ENCODE measurements around the gene ANAPC1.
"Not testable (repeated sequence)": the region's sequence is repeated elsewhere in the genome, so short reads cannot be mapped to it uniquely, and the experiment has no call there.

ANAPC1 gene

GRCh38 chr2:111750641-111751040 is 133.4 kb downstream of the ANAPC1 start:
- CTCF ChIA-PET; POLR2A ChIA-PET; H3K36me3 ChIP-seq (ENCODE audit: control insufficient read depth in 2 of 2, insufficient read depth in 1 of 2, low read length in 2 of 2); H3K27ac ChIP-seq (ENCODE audit: extremely low read depth, low read depth, low read length); H3K4me3 ChIP-seq (ENCODE audit: low read depth, low read length); H3K4me1 ChIP-seq (ENCODE audit: control insufficient read depth, insufficient read depth, low read length); H3K9me3 ChIP-seq (ENCODE audit: control insufficient read depth, insufficient read depth, low read depth, low read length): not testable (repeated sequence)

DNA sequence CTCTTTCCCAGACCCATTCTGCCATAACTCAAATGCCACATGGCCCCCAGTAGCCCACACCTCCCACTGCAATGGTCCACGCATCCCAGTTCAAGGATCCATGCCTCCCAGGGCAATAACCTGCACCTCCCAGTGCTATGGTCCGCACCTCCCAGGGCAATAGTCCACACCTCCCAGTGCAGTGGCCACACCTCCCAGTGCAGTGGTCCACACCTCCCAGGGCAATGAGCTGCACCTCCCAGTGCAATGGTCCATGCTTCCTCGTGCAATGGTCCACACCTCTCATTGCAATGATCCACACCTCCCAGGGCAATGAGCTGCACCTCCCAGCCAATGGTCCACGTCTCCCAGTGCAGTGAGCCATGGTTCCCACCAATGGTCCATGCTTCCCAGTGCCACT is 135.6 kb downstream of the ANAPC1 start:
- H3K27ac ChIP-seq (ENCODE audit: extremely low read depth, low read depth, low read length); POLR2A ChIA-PET; H3K36me3 ChIP-seq (ENCODE audit: control insufficient read depth in 2 of 2, insufficient read depth in 1 of 2, low read length in 2 of 2); H3K9me3 ChIP-seq (ENCODE audit: control insufficient read depth, insufficient read depth, low read depth, low read length); H3K4me1 ChIP-seq (ENCODE audit: control insufficient read depth, insufficient read depth, low read length); H3K4me3 ChIP-seq (ENCODE audit: low read depth, low read length); CTCF ChIA-PET: not testable (repeated sequence)

- POLR2A ChIA-PET; H3K4me3 ChIP-seq (ENCODE audit: low read depth, low read length); H3K4me1 ChIP-seq (ENCODE audit: control insufficient read depth, insufficient read depth, low read length); H3K27ac ChIP-seq (ENCODE audit: extremely low read depth, low read depth, low read length); H3K9me3 ChIP-seq (ENCODE audit: control insufficient read depth, insufficient read depth, low read depth, low read length); CTCF ChIA-PET; H3K36me3 ChIP-seq (ENCODE audit: control insufficient read depth in 2 of 2, insufficient read depth in 1 of 2, low read length in 2 of 2): not testable (repeated sequence)
- TF ChIP-seq ZNF654 (tag by site-specific recombination; IDR thresholded peaks at IDR 0.05; ENCODE audit: low read depth) = peak; percentile 39
These were observed 136.4 kb downstream of the ANAPC1 start for GRCh38 chr2:111747410-111748115.

GRCh38 chr2:111744751-111745150 is 139.2 kb downstream of the ANAPC1 start:
- CTCF ChIA-PET; H3K36me3 ChIP-seq (ENCODE audit: control insufficient read depth in 2 of 2, insufficient read depth in 1 of 2, low read length in 2 of 2); POLR2A ChIA-PET; H3K4me3 ChIP-seq (ENCODE audit: low read depth, low read length); H3K9me3 ChIP-seq (ENCODE audit: control insufficient read depth, insufficient read depth, low read depth, low read length); H3K27ac ChIP-seq (ENCODE audit: extremely low read depth, low read depth, low read length); H3K4me1 ChIP-seq (ENCODE audit: control insufficient read depth, insufficient read depth, low read length): not testable (repeated sequence)

DNA sequence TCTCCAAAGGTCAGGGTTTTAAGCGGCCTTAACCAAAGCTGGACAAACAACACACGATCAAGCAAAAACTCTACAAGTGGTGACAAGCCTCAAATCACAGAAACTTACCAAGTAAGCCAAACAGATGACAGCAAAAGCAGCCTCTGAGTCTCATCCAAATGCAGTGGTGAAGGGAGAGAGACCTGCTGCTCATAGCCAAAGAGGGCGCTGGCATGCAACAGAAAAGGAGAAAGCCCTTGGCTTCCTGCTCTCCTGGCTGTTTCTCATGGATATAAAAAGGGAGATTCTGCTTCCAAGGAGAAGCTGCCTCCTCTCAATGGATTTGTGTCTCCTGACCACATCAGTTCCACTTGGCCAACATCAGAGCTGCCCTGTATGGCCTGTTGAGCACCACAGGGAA is 142.5 kb downstream of the ANAPC1 start:
- POLR2A ChIA-PET, CTCF ChIA-PET: not testable (repeated sequence)

GRCh38 chr2:111735838-111736721 is 147.9 kb downstream of the ANAPC1 start:
- CTCF ChIA-PET = interaction anchor here (1.1 kb wide), 1 partner anchor 35 kb away, joined by 3 read pairs; no protein-coding TSS in a partner anchor

More for the DNA sequence above, 142.5 kb downstream of the ANAPC1 start:
- not testable (repeated sequence) for H3K36me3 ChIP-seq (ENCODE audit: control insufficient read depth in 2 of 2, insufficient read depth in 1 of 2, low read length in 2 of 2); H3K27ac ChIP-seq (ENCODE audit: extremely low read depth, low read depth, low read length); H3K4me1 ChIP-seq (ENCODE audit: control insufficient read depth, insufficient read depth, low read length); H3K9me3 ChIP-seq (ENCODE audit: control insufficient read depth, insufficient read depth, low read depth, low read length); H3K4me3 ChIP-seq (ENCODE audit: low read depth, low read length)

DNA sequence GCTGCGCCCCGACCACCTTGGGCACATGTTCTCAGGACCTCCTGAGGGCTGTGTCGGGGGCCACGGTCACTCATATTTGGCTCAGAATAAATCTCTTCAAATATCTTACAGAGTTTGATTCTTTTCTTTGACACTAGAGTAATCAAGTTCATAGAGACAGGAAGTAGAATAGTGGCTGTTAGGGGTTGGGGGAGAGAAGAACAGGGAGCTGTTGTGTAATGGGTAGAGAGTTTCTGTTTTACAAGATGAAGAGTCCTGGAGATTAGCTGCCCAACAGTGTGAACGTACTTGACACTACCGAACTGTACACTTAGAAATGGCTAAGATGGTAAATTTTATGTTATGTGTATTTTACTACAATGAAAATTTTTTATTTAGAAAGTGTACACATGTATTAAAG is 148.6 kb downstream of the ANAPC1 start:
- H3K36me3 ChIP-seq (ENCODE audit: control insufficient read depth in 2 of 2, insufficient read depth in 1 of 2, low read length in 2 of 2); H3K9me3 ChIP-seq (ENCODE audit: control insufficient read depth, insufficient read depth, low read depth, low read length); H3K4me3 ChIP-seq (ENCODE audit: low read depth, low read length); POLR2A ChIA-PET; H3K4me1 ChIP-seq (ENCODE audit: control insufficient read depth, insufficient read depth, low read length): not testable (repeated sequence)
- CTCF ChIA-PET = interaction anchor here (1.1 kb wide), 1 partner anchor 35 kb away, joined by 3 read pairs; no protein-coding TSS in a partner anchor
- H3K27ac ChIP-seq (ENCODE audit: extremely low read depth, low read depth, low read length) = peak overlapping the region; percentile 46; the same call in 1 of the 2 replicates

More at GRCh38 chr2:111735838-111736721, 147.9 kb downstream of the ANAPC1 start:
- H3K9me3 ChIP-seq (ENCODE audit: control insufficient read depth, insufficient read depth, low read depth, low read length); H3K36me3 ChIP-seq (ENCODE audit: control insufficient read depth in 2 of 2, insufficient read depth in 1 of 2, low read length in 2 of 2); POLR2A ChIA-PET; H3K4me1 ChIP-seq (ENCODE audit: control insufficient read depth, insufficient read depth, low read length); H3K4me3 ChIP-seq (ENCODE audit: low read depth, low read length): not testable (repeated sequence)
- peak overlapping the region; percentile 46 for H3K27ac ChIP-seq (ENCODE audit: extremely low read depth, low read depth, low read length)

DNA sequence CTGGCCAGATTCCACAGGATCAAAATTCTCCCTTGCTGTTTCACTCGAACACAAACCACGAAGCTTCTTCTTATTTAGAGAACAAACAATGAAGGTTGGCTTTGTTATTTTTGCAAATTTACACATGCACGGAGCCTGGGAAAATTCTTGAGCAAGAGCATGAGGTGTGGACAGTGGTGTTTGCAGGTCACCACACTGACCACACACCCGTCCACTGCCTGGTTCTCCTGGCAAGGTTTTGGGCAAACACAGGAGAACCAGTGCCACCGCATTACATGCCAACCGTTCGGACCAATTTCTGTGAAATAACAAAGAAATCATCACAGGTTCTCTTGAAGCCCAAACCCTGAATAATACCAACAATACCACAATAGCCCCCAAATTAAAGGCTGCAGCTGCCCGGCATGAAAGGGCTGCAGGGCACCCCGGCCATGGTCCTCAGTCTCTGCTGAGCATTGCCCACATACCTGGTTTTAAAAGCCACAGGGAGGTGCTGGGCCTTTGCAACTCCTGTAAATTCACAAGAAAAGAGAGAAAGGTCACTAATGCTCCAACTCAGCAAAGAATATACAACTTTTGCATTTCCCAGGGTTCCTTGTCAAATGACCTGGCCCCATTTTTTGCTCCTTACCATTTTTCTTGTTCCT is 154.1 kb downstream of the ANAPC1 start:
- H3K9me3 ChIP-seq (ENCODE audit: control insufficient read depth, insufficient read depth, low read depth, low read length); H3K27ac ChIP-seq (ENCODE audit: extremely low read depth, low read depth, low read length); POLR2A ChIA-PET; H3K4me1 ChIP-seq (ENCODE audit: control insufficient read depth, insufficient read depth, low read length); H3K36me3 ChIP-seq (ENCODE audit: control insufficient read depth in 2 of 2, insufficient read depth in 1 of 2, low read length in 2 of 2); H3K4me3 ChIP-seq (ENCODE audit: low read depth, low read length); CTCF ChIA-PET: not testable (repeated sequence)

- H3K27ac ChIP-seq (ENCODE audit: extremely low read depth, low read depth, low read length); H3K9me3 ChIP-seq (ENCODE audit: control insufficient read depth, insufficient read depth, low read depth, low read length); H3K4me3 ChIP-seq (ENCODE audit: low read depth, low read length); POLR2A ChIA-PET; CTCF ChIA-PET; H3K36me3 ChIP-seq (ENCODE audit: control insufficient read depth in 2 of 2, insufficient read depth in 1 of 2, low read length in 2 of 2); H3K4me1 ChIP-seq (ENCODE audit: control insufficient read depth, insufficient read depth, low read length): not testable (repeated sequence)
These were observed 156.3 kb downstream of the ANAPC1 start for GRCh38 chr2:111727611-111728110.

DNA sequence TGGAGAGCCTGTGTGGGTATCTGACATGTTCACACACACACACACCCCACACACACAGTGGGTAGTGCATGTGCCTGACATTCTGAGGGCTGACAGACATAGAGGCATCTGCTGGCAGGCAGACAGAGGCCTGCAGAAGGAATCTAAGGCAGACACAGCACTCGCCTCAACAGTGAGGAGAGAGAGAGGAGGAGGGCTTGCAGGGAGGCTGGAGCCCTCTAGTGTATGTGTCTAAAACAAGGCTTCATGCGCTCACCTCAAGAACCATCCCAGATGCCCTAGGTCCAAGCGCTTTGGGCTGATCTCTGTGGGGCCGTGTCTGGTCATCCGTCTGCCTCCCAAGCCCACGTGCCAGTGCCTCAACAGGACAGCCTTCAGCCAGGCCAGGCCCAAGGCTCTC is 158.3 kb downstream of the ANAPC1 start:
- H3K27ac ChIP-seq (ENCODE audit: extremely low read depth, low read depth, low read length); H3K36me3 ChIP-seq (ENCODE audit: control insufficient read depth in 2 of 2, insufficient read depth in 1 of 2, low read length in 2 of 2); CTCF ChIA-PET; H3K4me1 ChIP-seq (ENCODE audit: control insufficient read depth, insufficient read depth, low read length); H3K9me3 ChIP-seq (ENCODE audit: control insufficient read depth, insufficient read depth, low read depth, low read length); POLR2A ChIA-PET; H3K4me3 ChIP-seq (ENCODE audit: low read depth, low read length): not testable (repeated sequence)

All from HEK293 (cell line).